Measurements from ENCODE around the gene MBNL1. TPM values are rescaled to one million over a fixed set of nuclear protein-coding genes. Genes with fewer than 3 reads are reported as not detected.

MBNL1 gene
- total RNA-seq, 1 experiment from 2014 or later = 140 TPM

GRCh38 chr3:152319831-152320617 lies 51.3 kb downstream of the MBNL1 start:
- ATAC-seq (no peak), DNase-seq (ENCODE audit: low read depth, low spot score) (no peak)
- BruUV-seq (replicated peaks) = no TSS peak
- in situ Hi-C loops (cut with HindIII; ENCODE audit: low pct_unique_long_range_greater_than_20kb, low sequenced_read_pairs) (no loop called here), intact Hi-C loops (cut with micrococcal nuclease; ENCODE audit: unreplicated experiment) (no loop called here)
- Histone ChIP-seq H3K4me3 (ENCODE audit: low read depth in 2 of 2, low read length in 2 of 2) (no peak overlapping the region), H3K27ac (ENCODE audit: low read length) (no peak overlapping the region), H3K36me3 (ENCODE audit: control insufficient read depth, insufficient read depth, low read length) (no peaks in the 10 kb centered on the region), H3K4me1 (ENCODE audit: control insufficient read depth, insufficient read depth, low read length) (peaks cover 45% of the 10 kb centered on the region), H3K27me3 (ENCODE audit: control insufficient read depth, insufficient read depth, low read length) (no peaks in the 10 kb centered on the region), H3K9me3 (ENCODE audit: control insufficient read depth, insufficient read depth, low read depth, low read length) (no peaks in the 10 kb centered on the region)
- no peak for TF ChIP-seq TCF7L2 (IDR thresholded peaks at IDR 0.05; ENCODE audit: low read depth, low read length)
- TF ChIP-seq, protein P1, sequence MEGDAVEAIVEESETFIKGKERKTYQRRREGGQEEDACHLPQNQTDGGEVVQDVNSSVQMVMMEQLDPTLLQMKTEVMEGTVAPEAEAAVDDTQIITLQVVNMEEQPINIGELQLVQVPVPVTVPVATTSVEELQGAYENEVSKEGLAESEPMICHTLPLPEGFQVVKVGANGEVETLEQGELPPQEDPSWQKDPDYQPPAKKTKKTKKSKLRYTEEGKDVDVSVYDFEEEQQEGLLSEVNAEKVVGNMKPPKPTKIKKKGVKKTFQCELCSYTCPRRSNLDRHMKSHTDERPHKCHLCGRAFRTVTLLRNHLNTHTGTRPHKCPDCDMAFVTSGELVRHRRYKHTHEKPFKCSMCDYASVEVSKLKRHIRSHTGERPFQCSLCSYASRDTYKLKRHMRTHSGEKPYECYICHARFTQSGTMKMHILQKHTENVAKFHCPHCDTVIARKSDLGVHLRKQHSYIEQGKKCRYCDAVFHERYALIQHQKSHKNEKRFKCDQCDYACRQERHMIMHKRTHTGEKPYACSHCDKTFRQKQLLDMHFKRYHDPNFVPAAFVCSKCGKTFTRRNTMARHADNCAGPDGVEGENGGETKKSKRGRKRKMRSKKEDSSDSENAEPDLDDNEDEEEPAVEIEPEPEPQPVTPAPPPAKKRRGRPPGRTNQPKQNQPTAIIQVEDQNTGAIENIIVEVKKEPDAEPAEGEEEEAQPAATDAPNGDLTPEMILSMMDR (IDR thresholded peaks at IDR 0.05) = no peak
- no peak for TF ChIP-seq SIN3A (IDR thresholded peaks at IDR 0.05; ENCODE audit: borderline replicate concordance, insufficient read depth, low read depth, low read length)
- no peak for TF ChIP-seq POLR2AphosphoS5 (IDR thresholded peaks at IDR 0.05; ENCODE audit: low read depth, low read length)
- TF ChIP-seq REST (IDR thresholded peaks at IDR 0.05; ENCODE audit: insufficient read depth in 1 of 2, low read depth in 2 of 2, low read length in 1 of 2) = no peak
- CTCF ChIA-PET = no interaction called here
- POLR2A ChIA-PET = interaction anchor here (0.7 kb wide), 1 partner anchor 246 kb away, joined by 6 read pairs; no protein-coding TSS in a partner anchor

DNA sequence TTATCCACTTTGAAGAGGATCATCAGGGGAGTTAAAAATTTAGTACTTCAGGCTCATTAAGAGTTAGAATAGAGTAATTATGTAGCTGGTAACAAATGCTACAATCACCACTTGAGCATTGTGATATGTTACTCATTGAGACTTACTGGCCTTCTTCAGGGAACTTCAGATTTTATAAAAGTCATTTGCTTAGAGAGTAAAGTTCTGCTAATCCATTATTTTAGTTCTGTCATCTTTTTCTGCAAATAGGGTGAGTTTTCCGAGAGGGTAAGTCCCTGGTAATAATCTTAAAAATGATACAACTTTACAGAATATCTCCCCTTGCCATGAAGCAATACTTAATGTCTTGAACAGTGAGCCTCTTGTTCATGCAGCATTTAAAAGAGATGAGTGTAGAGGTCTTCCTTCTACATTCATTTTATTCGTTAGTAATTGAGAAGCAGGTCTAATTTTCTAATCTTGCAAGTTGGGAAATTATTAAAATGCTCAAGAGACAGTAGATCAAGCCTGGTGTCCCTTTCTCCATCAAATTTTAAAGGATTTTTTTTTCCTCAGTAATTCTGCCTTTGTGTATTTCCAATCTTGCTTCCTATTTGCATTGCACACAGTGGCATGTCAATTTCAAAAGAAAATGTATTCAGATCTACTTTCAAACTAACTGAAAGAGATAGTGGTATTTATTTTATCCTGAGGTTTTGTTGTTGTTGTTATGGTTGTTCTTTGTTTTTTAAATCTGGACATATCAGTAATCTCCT lies 52.6 kb downstream of the MBNL1 start:
- Histone ChIP-seq H3K4me3 (ENCODE audit: low read depth in 2 of 2, low read length in 2 of 2) (no peak overlapping the region), H3K9me3 (ENCODE audit: control insufficient read depth, insufficient read depth, low read depth, low read length) (no peaks in the 10 kb centered on the region), H3K27me3 (ENCODE audit: control insufficient read depth, insufficient read depth, low read length) (no peaks in the 10 kb centered on the region), H3K36me3 (ENCODE audit: control insufficient read depth, insufficient read depth, low read length) (no peaks in the 10 kb centered on the region), H3K27ac (ENCODE audit: low read length) (0 out of 2 replicates have a peak overlapping the region, but pooled peaks have one; percentile 13), H3K4me1 (ENCODE audit: control insufficient read depth, insufficient read depth, low read length) (peaks cover 31% of the 10 kb centered on the region)
- ATAC-seq = no peak
- POLR2A ChIA-PET = no interaction called here
- in situ Hi-C loops (cut with HindIII; ENCODE audit: low pct_unique_long_range_greater_than_20kb, low sequenced_read_pairs) (no loop called here), intact Hi-C loops (cut with micrococcal nuclease; ENCODE audit: unreplicated experiment) (no loop called here)
- CTCF ChIA-PET = no interaction called here
- DNase-seq (ENCODE audit: low read depth, low spot score) = no peak
- BruUV-seq (replicated peaks) = no TSS peak
- no peak for TF ChIP-seq TCF7L2 (IDR thresholded peaks at IDR 0.05; ENCODE audit: low read depth, low read length)
- TF ChIP-seq POLR2AphosphoS5 (IDR thresholded peaks at IDR 0.05; ENCODE audit: low read depth, low read length) = no peak
- no peak for TF ChIP-seq SIN3A (IDR thresholded peaks at IDR 0.05; ENCODE audit: borderline replicate concordance, insufficient read depth, low read depth, low read length)
- TF ChIP-seq, protein P1 (IDR thresholded peaks at IDR 0.05) = no peak
- TF ChIP-seq REST (IDR thresholded peaks at IDR 0.05; ENCODE audit: insufficient read depth in 1 of 2, low read depth in 2 of 2, low read length in 1 of 2) = no peak

All from Panc1 (cell line).